Fibroblast of skin of left quadriceps (primary cell): ENCODE measurements around the gene DPP4.

Source experiments
- DNase-seq, 2 experiments: peaks; one replicate each; pipeline ENCODE4 v3.0.0-alpha.2; 2013; ENCODE audit warnings: low read depth in 2 of 2

Gene DPP4

DNA sequence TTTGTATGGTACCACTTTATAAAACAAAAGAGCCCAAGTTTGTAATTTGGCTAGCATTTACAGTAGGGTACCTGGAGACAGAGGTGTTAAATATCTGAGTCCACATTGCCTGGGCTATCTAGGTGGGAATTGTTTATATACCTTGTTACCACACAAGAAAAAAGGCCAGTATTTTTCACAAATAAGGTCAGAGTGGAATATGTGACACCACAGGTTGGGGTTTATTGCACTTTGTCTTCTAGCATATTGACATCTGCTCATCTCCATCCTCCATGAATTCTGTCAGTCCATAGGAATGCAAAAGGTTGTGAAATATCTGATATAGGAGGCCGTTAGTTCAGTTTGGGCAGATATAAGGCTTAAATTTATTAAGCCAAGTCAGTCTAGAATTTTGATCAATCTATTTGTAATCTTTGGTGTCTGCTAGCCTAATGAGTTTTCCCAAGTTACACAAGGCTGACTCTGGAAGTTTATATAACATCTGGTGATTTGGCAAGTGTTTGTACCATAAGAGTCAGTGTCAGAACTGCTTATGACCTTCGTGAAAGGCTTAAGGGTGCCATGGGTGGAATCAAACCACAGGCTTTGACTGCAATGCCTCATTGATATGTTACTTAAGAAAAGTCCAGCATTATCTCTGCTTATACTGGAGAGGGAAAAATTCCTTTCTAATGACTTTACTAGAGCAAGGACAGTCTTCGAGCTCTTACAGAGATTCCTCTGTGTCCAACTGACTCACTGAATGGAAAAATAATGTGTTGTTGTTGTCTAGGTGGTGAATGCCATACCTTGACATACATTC lies 11.3 kb upstream of the DPP4 start:
- peak; percentile 44 to 45 for DNase-seq

DNA sequence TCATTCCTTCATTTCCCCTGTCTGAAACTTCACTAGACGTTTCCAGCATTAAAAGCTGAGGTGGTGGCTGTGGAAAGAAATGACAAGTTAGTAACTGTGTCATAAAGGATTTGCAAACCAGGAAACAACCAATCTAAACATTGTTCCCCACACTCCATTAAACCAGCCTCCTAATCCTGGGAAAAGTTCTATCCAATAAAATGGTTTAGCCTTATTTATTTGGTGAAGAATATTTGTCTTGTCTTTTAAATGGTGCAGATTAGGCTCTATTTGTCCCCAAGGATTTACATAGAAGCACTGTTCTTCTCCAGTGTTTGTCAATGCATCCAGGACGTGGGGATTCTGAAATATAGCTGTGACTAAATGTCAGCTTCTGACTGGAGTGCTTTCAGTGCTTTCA lies 10.5 kb upstream of the DPP4 start:
- no peak for DNase-seq

- no peak for DNase-seq
Measured at GRCh38 chr2:162082681-162083080, 8.7 kb upstream of the DPP4 start.

DNA sequence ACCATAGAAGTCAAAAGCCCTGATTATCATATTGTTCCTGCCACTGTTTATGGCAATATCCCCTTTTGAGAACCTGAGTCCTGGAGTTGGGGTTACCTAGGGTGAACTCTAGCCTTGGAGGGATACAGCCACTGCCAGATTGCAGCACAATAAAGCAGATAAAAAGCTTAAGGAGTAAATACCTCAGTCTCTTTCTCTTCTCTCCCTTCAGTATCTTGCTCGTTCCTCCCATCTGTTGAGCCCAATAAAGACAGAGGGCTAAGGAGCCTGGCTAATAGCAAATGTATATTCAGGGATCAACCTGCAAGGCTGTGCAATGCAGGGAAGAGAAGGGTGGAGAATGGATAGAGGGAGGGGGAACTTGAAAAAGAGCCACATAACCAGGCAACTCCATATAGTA lies 8.0 kb upstream of the DPP4 start:
- no peak for DNase-seq

DNA sequence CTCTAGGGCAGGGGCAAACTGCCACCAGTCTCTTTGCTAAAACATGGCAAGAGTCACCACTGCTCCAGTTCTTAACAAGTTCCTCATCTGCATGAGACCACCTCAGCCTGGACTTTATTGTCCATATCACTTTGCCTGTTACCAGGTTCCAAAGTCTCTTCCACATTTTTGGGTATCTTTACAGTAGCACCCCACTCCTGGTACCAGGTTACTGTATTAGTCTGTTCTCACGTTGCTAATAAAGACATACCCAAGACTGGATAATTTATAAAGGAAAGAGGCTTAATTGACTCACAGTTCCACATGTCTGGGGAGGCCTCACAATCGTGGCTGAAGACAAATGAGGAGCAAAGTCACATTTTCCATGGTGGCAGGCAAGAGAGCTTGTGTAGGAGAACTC lies 5.5 kb upstream of the DPP4 start:
- no peak for DNase-seq

DNA sequence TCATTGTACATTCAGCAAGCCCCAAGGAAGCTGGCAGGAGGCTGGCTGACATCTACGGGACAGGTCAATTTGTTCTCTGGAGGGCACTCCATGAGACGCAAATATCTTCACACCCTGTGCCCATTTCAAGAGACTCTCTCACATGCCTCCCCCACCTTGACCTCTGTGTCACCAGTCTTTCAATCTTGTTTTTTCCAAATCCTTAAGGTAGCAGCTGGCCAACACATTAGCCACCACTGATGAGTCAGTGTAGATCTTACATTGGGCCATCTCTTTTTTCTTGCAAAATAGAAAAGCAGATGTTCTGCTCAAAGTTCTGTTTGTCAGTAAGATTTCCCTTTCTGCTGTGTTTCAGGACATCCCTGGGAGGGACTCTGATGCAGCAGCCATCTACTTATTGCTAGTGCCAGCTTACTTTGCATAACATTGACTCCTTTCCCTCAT lies 1.7 kb upstream of the DPP4 start:
- peak in 1 of 2 experiments; percentile 25 for DNase-seq

GRCh38 chr2:162074928-162075688 lies 1.1 kb upstream of the DPP4 start:
- no peak for DNase-seq

GRCh38 chr2:162074632-162074895 lies 549 bp upstream of the DPP4 start:
- DNase-seq = no peak

GRCh38 chr2:162072976-162073887 lies 783 bp downstream of the DPP4 start:
- DNase-seq = no peak

DNA sequence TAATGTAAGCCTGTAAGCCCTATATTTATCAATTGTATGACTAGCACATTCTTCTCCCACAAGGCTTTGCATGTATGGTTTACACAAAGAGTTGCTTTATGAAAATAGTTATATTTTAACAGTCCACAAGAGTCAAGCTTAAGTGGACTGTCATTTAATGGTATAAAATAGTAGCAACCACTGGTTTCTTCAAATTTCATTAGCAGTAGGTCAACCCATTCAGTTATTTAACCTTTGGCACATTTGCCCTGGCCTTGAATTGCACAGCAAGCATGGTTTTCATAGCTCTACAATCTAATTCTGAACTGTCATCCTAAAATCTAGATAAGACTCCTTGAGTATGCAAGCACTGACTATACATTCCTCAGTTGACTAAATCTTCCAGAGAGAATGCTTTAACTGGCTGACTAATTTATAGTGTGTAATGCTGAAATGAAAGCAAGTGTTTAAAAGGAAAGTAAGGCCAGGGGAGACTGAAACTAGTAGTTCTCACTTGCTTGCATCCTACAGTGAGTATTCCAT lies 1.8 kb downstream of the DPP4 start:
- peak; percentile 23 to 24 for DNase-seq

DNA sequence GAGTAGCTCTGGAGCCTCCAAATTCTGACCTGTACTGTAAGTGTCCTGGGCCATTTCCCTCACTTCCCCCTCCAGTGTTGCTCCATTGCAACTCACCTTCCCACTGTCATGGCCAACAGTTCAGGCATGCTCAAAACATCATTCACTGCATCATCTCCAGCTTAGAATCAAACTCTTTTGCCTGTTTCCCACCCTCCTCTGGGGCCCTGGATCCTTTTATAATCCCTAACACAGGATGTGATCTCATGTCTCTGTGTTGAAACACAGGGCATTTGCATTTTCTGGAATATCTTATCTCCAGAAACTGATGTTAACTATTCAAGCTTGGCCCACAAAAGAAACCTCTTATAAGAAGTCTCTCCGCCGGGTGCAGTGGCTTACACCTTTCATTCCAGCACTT lies 3.0 kb downstream of the DPP4 start:
- no peak for DNase-seq

- no peak for DNase-seq
Measured at GRCh38 chr2:162070228-162070936, 3.6 kb downstream of the DPP4 start.

DNA sequence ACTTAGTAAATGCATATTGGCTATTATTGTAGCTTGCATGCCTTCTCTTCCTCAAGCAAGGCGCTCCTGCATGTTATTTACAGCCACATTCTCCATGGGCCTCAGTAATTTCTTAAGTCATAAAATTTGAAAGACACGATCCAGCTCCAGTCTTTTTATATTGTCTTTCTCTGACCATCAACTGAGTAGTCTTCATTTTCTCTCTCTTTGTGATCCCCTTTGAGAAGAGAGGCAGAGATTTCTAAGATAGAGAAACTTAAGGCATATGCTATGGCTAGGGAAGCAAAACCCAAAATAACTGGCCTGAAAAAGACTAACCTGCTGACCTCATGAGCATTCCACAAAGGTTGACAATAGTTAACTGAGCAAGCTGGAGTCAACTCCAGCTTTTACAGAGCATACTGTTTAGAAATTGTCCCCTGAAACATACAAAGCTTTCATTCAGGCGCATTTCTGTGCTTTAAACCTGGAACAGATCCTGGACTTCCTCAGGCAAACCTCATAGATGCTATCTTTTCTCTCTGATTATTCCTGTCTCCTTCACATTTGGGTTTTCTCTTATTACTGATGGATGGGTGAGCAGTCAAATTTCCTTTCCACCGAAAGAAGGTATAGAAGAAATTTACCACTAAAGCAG lies 4.6 kb downstream of the DPP4 start:
- DNase-seq = no peak

DNA sequence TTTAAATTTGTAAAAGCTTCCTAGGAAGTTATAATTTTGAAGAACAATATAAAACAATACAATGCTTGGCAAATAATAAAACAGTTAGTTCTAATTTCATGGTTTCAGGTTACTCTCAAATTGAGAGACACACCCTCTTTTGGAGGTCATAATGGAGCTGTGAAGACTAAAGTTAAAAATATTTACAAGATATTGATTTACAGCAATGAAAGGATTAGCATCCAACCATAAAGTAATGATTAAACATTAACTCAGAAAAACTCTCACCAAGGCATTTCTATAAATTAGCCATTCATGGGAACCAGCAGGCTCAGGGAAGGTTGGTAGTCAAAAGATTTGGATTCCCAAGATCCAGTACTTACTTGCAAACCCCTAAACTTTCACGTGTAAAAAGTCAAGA lies 6.4 kb downstream of the DPP4 start:
- no peak for DNase-seq

GRCh38 chr2:162065767-162066166 lies 8.2 kb downstream of the DPP4 start:
- DNase-seq = no peak

GRCh38 chr2:162063899-162064298 lies 10.1 kb downstream of the DPP4 start:
- no peak for DNase-seq

DNA sequence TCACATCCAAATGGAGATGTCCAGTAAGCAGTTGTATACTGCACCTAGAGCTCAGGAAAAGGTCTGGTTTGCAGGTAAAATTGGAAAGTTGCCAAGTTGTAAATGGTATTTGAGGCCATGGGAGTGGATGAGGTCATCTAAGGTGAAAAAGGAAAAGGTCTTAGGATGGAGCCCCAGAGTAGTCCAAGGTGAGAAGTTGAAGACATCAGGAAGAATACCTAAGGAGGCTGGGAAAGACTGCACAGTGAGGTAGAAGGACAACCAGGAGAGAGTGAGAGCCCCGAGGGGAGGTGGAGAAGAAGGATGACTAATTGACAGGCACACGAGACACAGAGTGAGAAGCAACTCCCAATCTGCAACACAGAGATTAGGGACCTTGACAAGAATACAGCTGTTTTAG lies 10.7 kb downstream of the DPP4 start:
- DNase-seq = no peak

DNA sequence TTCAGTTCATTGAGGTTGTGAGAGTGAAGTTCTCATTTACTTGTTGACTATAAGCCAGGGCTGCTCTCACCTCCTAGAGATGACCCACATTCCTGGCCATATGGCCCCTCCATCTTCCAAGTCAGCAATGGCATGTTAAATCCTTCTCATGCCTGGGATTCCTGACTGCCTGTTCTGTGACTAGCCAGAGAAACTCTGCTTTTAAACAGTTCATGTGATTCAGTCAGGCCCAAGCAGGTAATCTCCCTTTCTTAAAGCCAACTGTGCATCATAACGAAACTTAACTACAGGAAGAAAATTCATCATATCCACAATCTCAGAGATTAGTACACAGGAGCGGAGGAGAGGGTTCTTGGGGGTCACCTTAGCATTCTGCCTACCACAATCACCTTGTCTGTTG lies 11.5 kb downstream of the DPP4 start:
- DNase-seq = no peak

GRCh38 chr2:162061021-162061420 lies 13.0 kb downstream of the DPP4 start:
- no peak for DNase-seq

DNA sequence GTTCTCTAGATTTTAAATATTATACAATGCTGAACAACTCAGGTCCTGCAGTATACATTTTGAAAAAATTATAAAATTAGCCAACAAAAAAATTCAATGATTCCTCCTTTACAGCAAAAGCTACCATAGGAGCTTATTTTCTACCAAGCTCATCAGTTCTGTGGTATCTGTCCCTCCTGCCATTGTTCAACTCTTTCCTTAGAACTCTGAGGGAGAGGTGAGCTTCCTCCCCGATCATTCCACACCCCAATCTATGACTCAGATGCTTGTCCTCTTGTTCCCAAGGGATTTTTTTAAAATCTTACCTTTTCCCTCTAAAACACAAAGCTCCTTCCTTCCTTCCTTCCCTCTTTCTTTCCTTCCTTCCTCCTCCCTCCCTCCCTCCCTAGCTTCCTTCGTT lies 13.5 kb downstream of the DPP4 start:
- DNase-seq = no peak
